Cardiac muscle cell (in vitro differentiated cells and primary cell): ENCODE data around the gene CCNE1. TPM values are rescaled to one million over a fixed set of nuclear protein-coding genes. Genes with fewer than 3 reads are reported as not detected.

ENCODE experiments used
- DNase-seq, 2 donors: peaks; one replicate each; pipeline versions ENCODE4 v3.0.0 to v3.0.0-alpha.2; 2010 to 2017; ENCODE audit warnings: low read depth in 1 of 2, low spot score in 1 of 2
- H3K27ac ChIP-seq: fragments of 200-600 bp; sonication (generic); 2 replicates; pipeline ENCODE4 v1.5.1; 2016
- H3K27me3 ChIP-seq: fragments of 200-600 bp; sonication (generic); 2 replicates; pipeline ENCODE4 v1.6.0; 2016; ENCODE audit warnings: control low read depth
- H3K36me3 ChIP-seq: fragments of 200-600 bp; sonication (generic); 2 replicates; pipeline ENCODE4 v1.5.1; 2016; ENCODE audit warnings: control low read depth
- H3K4me1 ChIP-seq: fragments of 200-600 bp; sonication (generic); 2 replicates; pipeline ENCODE4 v1.8.1; 2017; ENCODE audit warnings: low read depth, mild to moderate bottlenecking, mixed run types
- H3K4me3 ChIP-seq: fragments of 200-600 bp; sonication (generic); 2 replicates; pipeline ENCODE4 v1.5.1; 2016; ENCODE audit warnings: mild to moderate bottlenecking
- H3K9me3 ChIP-seq: fragments of 200-600 bp; sonication (generic); 2 replicates; pipeline ENCODE4 v1.5.1; 2017; ENCODE audit warnings: low read depth, mild to moderate bottlenecking, control low read depth
- polyA plus RNA-seq: library from polyadenylated mRNA; unstranded; fragments of >200 nt; fragmentation: Nextera tagmentation; extraction: Ambion mirVana; gene quantifications from 2 replicates; pipeline ENCODE4 v1.2.1, GENCODE V29; 2016
- total RNA-seq: library from RNA; depleted of rRNA; stranded (reverse); fragments of >200 nt; gene quantifications from 2 replicates; pipeline ENCODE4 v1.2.3, GENCODE V29; 2016
- TF ChIP-seq, protein P1 (sequence below): IDR thresholded peaks from 2 replicates; pipeline ENCODE4 v1.5.1; 2012; ENCODE audit warnings: low read depth, mild to moderate bottlenecking, low read length

The CCNE1 gene
- total and polyA plus RNA-seq, 2 experiments from 2014 or later: 15.9 to 21.8 TPM

DNA sequence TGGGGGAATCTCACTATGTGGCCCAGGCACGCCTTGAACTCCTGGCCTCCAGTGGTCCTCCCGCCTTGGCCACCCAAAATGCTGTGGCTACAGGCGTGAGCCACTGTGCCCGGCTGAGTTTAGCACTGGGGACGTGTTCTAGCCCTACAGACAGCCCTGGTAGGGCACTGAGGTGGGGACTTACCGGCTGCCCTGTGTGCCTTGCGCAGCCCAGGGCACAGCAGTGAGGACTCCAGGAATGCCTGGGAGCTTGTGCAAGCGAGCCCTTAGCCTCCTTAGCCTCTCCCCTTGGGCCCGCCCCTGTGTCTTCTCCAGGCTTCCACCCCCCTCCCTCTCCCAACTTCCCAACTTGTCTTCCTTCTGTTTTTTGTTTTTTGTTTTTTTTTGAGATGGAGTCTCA is 21.0 kb downstream of the CCNE1 start:
- no peaks in the 10 kb centered on the region for H3K4me1 ChIP-seq
- H3K36me3 ChIP-seq: no peaks in the 10 kb centered on the region
- no peak overlapping the region for H3K4me3 ChIP-seq
- H3K27me3 ChIP-seq: peaks cover 3% of the 10 kb centered on the region
- DNase-seq: no peak
- H3K27ac ChIP-seq: no peak overlapping the region
- TF ChIP-seq, protein P1, sequence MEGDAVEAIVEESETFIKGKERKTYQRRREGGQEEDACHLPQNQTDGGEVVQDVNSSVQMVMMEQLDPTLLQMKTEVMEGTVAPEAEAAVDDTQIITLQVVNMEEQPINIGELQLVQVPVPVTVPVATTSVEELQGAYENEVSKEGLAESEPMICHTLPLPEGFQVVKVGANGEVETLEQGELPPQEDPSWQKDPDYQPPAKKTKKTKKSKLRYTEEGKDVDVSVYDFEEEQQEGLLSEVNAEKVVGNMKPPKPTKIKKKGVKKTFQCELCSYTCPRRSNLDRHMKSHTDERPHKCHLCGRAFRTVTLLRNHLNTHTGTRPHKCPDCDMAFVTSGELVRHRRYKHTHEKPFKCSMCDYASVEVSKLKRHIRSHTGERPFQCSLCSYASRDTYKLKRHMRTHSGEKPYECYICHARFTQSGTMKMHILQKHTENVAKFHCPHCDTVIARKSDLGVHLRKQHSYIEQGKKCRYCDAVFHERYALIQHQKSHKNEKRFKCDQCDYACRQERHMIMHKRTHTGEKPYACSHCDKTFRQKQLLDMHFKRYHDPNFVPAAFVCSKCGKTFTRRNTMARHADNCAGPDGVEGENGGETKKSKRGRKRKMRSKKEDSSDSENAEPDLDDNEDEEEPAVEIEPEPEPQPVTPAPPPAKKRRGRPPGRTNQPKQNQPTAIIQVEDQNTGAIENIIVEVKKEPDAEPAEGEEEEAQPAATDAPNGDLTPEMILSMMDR: no peak
- no peaks in the 10 kb centered on the region for H3K9me3 ChIP-seq

DNA sequence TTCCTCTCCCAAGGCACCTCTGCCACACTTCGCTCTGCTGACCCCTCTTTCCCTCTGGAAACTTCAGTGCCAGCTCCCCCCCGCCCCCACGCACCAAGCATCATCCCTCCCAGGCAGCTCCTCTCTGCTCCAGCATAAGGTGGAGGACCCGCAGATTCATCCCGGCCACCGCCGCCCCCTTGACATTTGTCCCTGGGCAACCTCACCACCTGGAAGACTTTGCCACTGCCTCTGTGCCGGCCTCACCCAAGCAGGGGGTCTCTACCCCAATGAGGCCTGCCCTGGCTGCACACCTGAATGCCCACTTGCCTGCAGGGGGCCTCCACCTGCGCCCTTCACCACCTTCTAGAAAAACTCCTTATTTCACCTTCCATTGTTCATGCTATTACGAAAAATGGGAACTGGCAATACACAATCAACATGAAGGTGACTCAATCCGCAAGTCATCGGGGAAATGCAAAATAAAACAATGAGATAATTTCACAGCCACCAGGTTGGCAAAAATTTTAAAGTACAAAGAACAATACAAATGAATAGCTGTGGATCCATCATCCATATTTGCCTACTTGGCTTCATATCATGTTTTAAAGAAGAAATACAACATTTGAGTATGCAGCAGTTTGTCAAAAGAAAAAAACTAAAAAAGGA is 21.9 kb downstream of the CCNE1 start:
- no peak overlapping the region for H3K27ac ChIP-seq
- no peak overlapping the region for H3K4me3 ChIP-seq
- no peaks in the 10 kb centered on the region for H3K9me3 ChIP-seq
- DNase-seq: no peak
- TF ChIP-seq, protein P1: no peak
- H3K27me3 ChIP-seq: peaks cover 3% of the 10 kb centered on the region
- no peaks in the 10 kb centered on the region for H3K4me1 ChIP-seq
- no peaks in the 10 kb centered on the region for H3K36me3 ChIP-seq

DNA sequence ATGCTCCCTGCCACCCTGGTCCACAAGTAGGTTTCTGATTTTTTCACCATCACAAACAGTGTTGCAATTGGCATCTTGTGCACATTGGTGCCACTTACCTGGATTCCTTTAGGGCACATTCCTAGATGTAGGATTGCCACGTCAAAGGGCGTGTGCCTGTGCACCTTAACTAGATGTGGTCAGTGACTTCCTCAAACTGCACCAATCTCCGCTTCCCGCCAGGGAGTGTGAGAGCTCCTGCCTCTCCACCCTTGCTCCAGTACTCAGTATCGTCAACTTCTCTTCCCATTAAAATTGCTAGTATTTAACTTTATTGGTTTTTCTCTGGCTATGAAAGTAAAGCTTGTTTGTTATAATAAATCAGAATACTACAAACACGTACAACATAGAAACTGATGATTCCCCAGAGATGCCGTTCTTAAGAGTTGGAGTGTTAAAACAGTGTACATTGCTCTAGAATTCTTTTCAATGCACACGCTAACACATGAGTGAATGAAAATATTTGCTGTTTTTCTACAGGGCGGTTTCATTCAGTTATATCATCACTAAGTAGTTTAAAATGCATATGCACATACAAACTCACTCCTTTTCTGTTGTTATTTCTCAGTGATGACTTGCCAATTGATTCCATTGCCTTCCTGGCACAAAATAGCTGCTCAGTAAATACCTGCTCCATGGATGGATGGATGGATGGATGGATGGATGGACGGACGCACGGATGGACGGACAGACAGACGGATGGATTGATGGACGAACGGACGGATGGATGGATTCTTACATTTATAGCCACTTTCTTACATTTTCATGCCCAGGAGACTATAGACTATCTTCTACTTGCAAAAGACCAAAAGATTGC is 23.4 kb downstream of the CCNE1 start:
- H3K36me3 ChIP-seq: no peaks in the 10 kb centered on the region
- no peak overlapping the region for H3K27ac ChIP-seq
- peaks cover 3% of the 10 kb centered on the region for H3K27me3 ChIP-seq
- H3K4me1 ChIP-seq: no peaks in the 10 kb centered on the region
- H3K9me3 ChIP-seq: no peaks in the 10 kb centered on the region
- no peak overlapping the region for H3K4me3 ChIP-seq
- TF ChIP-seq, protein P1: no peak
- no peak for DNase-seq

DNA sequence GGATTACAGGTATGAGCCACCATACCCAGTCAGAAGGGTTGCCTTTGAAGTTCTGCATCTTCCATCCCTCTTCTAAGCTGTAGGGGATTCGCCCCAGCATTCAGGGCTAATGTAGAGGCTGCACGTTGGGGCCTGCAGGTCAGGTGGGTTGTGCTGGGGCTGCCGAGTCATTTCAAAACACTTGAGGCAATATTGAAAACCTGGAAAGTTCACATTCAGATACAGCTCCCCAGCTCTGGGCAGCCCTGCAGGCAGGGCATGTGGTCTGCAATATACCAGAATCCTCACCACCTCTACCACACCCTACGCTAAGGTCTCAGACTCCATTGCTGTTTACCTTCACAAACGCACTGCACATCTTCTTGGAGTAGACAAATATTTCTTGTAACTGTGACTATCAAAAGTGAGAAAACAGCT is 24.6 kb downstream of the CCNE1 start:
- Histone ChIP-seq H3K27me3 (peaks cover 3% of the 10 kb centered on the region), H3K36me3 (no peaks in the 10 kb centered on the region), H3K27ac (no peak overlapping the region), H3K9me3 (no peaks in the 10 kb centered on the region), H3K4me3 (no peak overlapping the region), H3K4me1 (no peaks in the 10 kb centered on the region)
- no peak for DNase-seq
- TF ChIP-seq, protein P1: no peak

DNA sequence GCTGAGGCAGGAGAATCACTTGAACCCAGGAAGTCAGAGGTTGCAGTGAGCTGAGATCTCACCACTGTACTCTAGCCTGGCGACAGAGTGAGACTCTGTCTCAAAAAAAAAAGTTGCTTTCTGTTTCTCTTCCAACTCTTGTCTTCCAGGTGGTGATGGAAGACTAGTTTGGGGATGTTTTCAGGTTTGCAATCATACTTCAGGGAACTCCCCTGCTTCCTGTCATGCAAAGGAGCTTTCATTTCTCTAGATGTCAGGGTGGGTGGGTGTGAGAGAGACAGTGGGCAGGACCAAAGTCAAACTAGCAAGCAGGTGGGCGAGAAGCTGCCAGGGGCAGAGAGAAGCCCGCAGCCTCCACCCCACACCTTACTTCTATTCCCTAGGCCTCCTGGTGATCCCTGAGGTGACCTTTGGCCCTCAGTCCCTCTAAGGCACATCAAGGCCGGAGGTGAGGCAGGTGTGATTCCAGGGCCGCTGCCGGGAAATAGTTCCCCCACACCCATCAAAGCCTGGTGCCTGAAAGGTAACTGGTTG is 25.7 kb downstream of the CCNE1 start:
- Histone ChIP-seq H3K9me3 (no peaks in the 10 kb centered on the region), H3K4me1 (no peaks in the 10 kb centered on the region), H3K27me3 (peaks cover 3% of the 10 kb centered on the region), H3K27ac (no peak overlapping the region), H3K4me3 (no peak overlapping the region), H3K36me3 (no peaks in the 10 kb centered on the region)
- TF ChIP-seq, protein P1: no peak
- DNase-seq: no peak
